ENCODE measurements around the gene SPATA12. TPM values are rescaled to one million over a fixed set of nuclear protein-coding genes. Genes with fewer than 3 reads are reported as not detected.

The SPATA12 gene
- total and polyA plus RNA-seq, 4 donors, result not detected

GRCh38 chr3:57089043-57089442 lies 28.6 kb downstream of the SPATA12 start:
- H3K36me3 ChIP-seq (ENCODE audit: control insufficient read depth in 4 of 4, insufficient read depth in 3 of 4, low read depth in 1 of 4, low read length in 3 of 4), result no peaks in the 10 kb centered on the region
- H3K9ac ChIP-seq (ENCODE audit: low read depth in 1 of 2, low read length in 2 of 2), result no peak overlapping the region
- H3K4me1 ChIP-seq (ENCODE audit: control insufficient read depth in 4 of 4, insufficient read depth in 4 of 4, low read length in 3 of 4), result no peaks in the 10 kb centered on the region
- no peak overlapping the region for H3K27ac ChIP-seq (ENCODE audit: low read depth in 1 of 2, low read length in 2 of 2)
- TF ChIP-seq CTCF (IDR thresholded peaks at IDR 0.05; ENCODE audit: low read depth, low read length, missing input control) (no peak), ATF3 (IDR thresholded peaks at IDR 0.05) (no peak), MAX (IDR thresholded peaks at IDR 0.05) (no peak), RXRA (IDR thresholded peaks at IDR 0.05) (no peak)
- no peak overlapping the region for H3K4me3 ChIP-seq (ENCODE audit: low read depth in 1 of 3, low read length in 3 of 3)
- H3K9me3 ChIP-seq (ENCODE audit: control insufficient read depth in 4 of 4, low read length in 3 of 4), result no peaks in the 10 kb centered on the region
- no peaks in the 10 kb centered on the region for H3K27me3 ChIP-seq (ENCODE audit: control insufficient read depth in 4 of 4, insufficient read depth in 4 of 4, low read length in 3 of 4)
- 92% methylated on average over 4 of the region's 4 CpGs for WGBS
- no peak for DNase-seq (ENCODE audit: low spot score)

- Histone ChIP-seq H3K27ac (ENCODE audit: low read depth in 1 of 2, low read length in 2 of 2) (no peak overlapping the region), H3K9me3 (ENCODE audit: control insufficient read depth in 4 of 4, low read length in 3 of 4) (no peaks in the 10 kb centered on the region), H3K27me3 (ENCODE audit: control insufficient read depth in 4 of 4, insufficient read depth in 4 of 4, low read length in 3 of 4) (no peaks in the 10 kb centered on the region), H3K36me3 (ENCODE audit: control insufficient read depth in 4 of 4, insufficient read depth in 3 of 4, low read depth in 1 of 4, low read length in 3 of 4) (no peaks in the 10 kb centered on the region), H3K4me1 (ENCODE audit: control insufficient read depth in 4 of 4, insufficient read depth in 4 of 4, low read length in 3 of 4) (no peaks in the 10 kb centered on the region), H3K4me3 (ENCODE audit: low read depth in 1 of 3, low read length in 3 of 3) (no peak overlapping the region), H3K9ac (ENCODE audit: low read depth in 1 of 2, low read length in 2 of 2) (no peak overlapping the region)
- WGBS, result 92% methylated on average over 3 of the region's 3 CpGs
- DNase-seq (ENCODE audit: low spot score), result no peak
- TF ChIP-seq GABPA (IDR thresholded peaks at IDR 0.05 in 1 of 2, conservative IDR thresholded peaks at IDR 0.05 in 1 of 2) (no peak), NR2F2 (IDR thresholded peaks at IDR 0.05) (no peak), REST (IDR thresholded peaks at IDR 0.05) (no peak), RAD21 (IDR thresholded peaks at IDR 0.05) (no peak), CTCF (IDR thresholded peaks at IDR 0.05; ENCODE audit: low read depth, low read length, missing input control) (no peak), FOXA1 (IDR thresholded peaks at IDR 0.05) (no peak), YY1 (IDR thresholded peaks at IDR 0.05) (no peak), MAX (IDR thresholded peaks at IDR 0.05) (no peak), TAF1 (conservative IDR thresholded peaks at IDR 0.05) (no peak), HNF4G (IDR thresholded peaks at IDR 0.05) (no peak), RXRA (IDR thresholded peaks at IDR 0.05) (no peak), ZBTB33 (IDR thresholded peaks at IDR 0.05) (no peak), SP1 (IDR thresholded peaks at IDR 0.05) (no peak), EGR1 (IDR thresholded peaks at IDR 0.05; ENCODE audit: low read depth in 2 of 2) (no peak), FOXA2 (IDR thresholded peaks at IDR 0.05) (no peak), JUND (IDR thresholded peaks at IDR 0.05) (no peak), ATF3 (IDR thresholded peaks at IDR 0.05) (no peak), HNF4A (conservative IDR thresholded peaks at IDR 0.05) (no peak)
Observed at GRCh38 chr3:57091521-57092273, 31.2 kb downstream of the SPATA12 start.

Measured in liver (tissue), 9 donors.